ENCODE data around the gene STK4. TPM values are rescaled to one million over a fixed set of nuclear protein-coding genes. Genes with fewer than 3 reads are reported as not detected.

STK4 gene
- total RNA-seq, 2 donors from 2014 or later = 17.8 to 23.6 TPM

- Histone ChIP-seq H3K4me3 (no peak overlapping the region), H3K27me3 (no peaks in the 10 kb centered on the region), H3K4me1 (no peaks in the 10 kb centered on the region), H3K9me3 (no peaks in the 10 kb centered on the region), H3K36me3 (replicated peaks in 1 of 2; ENCODE audit: insufficient read depth in 1 of 2, low read depth in 2 of 2) (no peaks in the 10 kb centered on the region), H3K27ac (no peak overlapping the region)
- intact Hi-C loops (cut with DNase I) = no loop called here
- DNase-seq (no peak), ATAC-seq (no peak)
- 42 to 57% methylated on average over 2 of the region's 2 CpGs for WGBS, 2 donors
- TF ChIP-seq CTCF (IDR thresholded peaks at IDR 0.05) (no peak), POLR2A (IDR thresholded peaks at IDR 0.05) (no peak)
These were observed 161.8 kb downstream of the STK4 start for GRCh38 chr20:45128099-45128498.

Small RNA genes lying within 50 kb of the gene (small RNA-seq; reads per million reads assigned to genes)
- not detected for gene RF00019

Other genes with a start within 250 kb of the STK4 start
- 1 to 10 TPM; 1.8 to 3.3 TPM for gene KCNK15, start 220.6 kb upstream of the STK4 start, total RNA-seq
- under 1 TPM in 1 of 2 donors, not detected in 1; 0.26 TPM for gene RIMS4, start 156.0 kb upstream of the STK4 start, total RNA-seq
- 10 to 100 TPM; 49.3 to 64.9 TPM for gene YWHAB, start 80.8 kb upstream of the STK4 start, total RNA-seq
- gene PABPC1L, start 56.5 kb upstream of the STK4 start, total RNA-seq = 100 to 1,000 TPM in 1 of 2 donors, 10 to 100 TPM in 1; 41.8 to 105 TPM
- gene TOMM34, start 6.1 kb upstream of the STK4 start, total RNA-seq = 10 to 100 TPM in 1 of 2 donors, 1 to 10 TPM in 1; 2.6 to 13.0 TPM
- gene KCNS1, start 134.6 kb downstream of the STK4 start, total RNA-seq = not detected
- gene WFDC5, start 148.7 kb downstream of the STK4 start, total RNA-seq = not detected
- gene WFDC12, start 158.0 kb downstream of the STK4 start, total RNA-seq = not detected
- gene PI3, start 208.4 kb downstream of the STK4 start, total RNA-seq = not detected
- gene SEMG1, start 240.5 kb downstream of the STK4 start, total RNA-seq = not detected